HEK293 (cell line): ENCODE measurements around the gene CKAP4.

Experiments
- CTCF ChIA-PET: fragments of 350-600 bp; formaldehyde crosslinking; extraction: SDS; loops from one replicate; lab custom pipeline; 2021; ENCODE audit warnings: antibody characterized with exemption; lab: Yijun Ruan, JAX
- POLR2A ChIA-PET: fragments of 300-600 bp; formaldehyde crosslinking; extraction: SDS; loops from one replicate; lab custom pipeline; 2020; ENCODE audit warnings: antibody characterized with exemption, inconsistent platforms; lab: Yijun Ruan, JAX
- H3K27ac ChIP-seq: fragments of 200-500 bp; sonication (Bioruptor generic); 2 replicates; pipeline ENCODE4 v1.5.1; 2014; ENCODE audit warnings: low read depth, low read length, control low read depth, inconsistent platforms; ENCODE audit errors: extremely low read depth
- H3K36me3 ChIP-seq, 2 experiments: fragments of 200-500 bp in 1 of 2; sonication (Bioruptor generic) in 1 of 2; 1 replicate in 1 of 2; 2 replicates in 1 of 2; pipeline ENCODE4 v1.5.1; 2014 to 2017; ENCODE audit warnings: inconsistent platforms in 2 of 2, low read length in 2 of 2; ENCODE audit not compliant: control insufficient read depth in 2 of 2, insufficient read depth in 1 of 2
- H3K4me1 ChIP-seq: fragments of 200-500 bp; sonication (Bioruptor generic); 2 replicates; pipeline ENCODE4 v1.5.1; 2014; ENCODE audit warnings: mild to moderate bottlenecking, low read length, inconsistent platforms; ENCODE audit not compliant: control insufficient read depth, insufficient read depth
- H3K4me3 ChIP-seq: 2 replicates; pipeline ENCODE4 v1.5.1; 2011; ENCODE audit warnings: low read depth, mild to moderate bottlenecking, control low read depth, low read length, moderate library complexity
- H3K9me3 ChIP-seq: fragments of 200-500 bp; sonication (Bioruptor generic); 2 replicates; pipeline ENCODE4 v1.5.1; 2014; ENCODE audit warnings: low read depth, low read length, inconsistent platforms; ENCODE audit not compliant: control insufficient read depth, insufficient read depth
- GLI4 ChIP-seq: fragments of 450-650 bp; formaldehyde crosslinking; IDR thresholded peaks from 2 replicates; pipeline ENCODE4 v1.5.1; 2016; ENCODE audit warnings: missing biosample characterization, missing genetic modification characterization
- MYNN ChIP-seq: fragments of 450-650 bp; formaldehyde crosslinking; IDR thresholded peaks from 2 replicates; pipeline ENCODE4 v1.5.1; 2016; ENCODE audit warnings: missing biosample characterization, missing genetic modification characterization, borderline replicate concordance
- REST ChIP-seq: fragments of 450-650 bp; formaldehyde crosslinking; IDR thresholded peaks from 2 replicates; pipeline ENCODE4 v1.5.1; 2016; ENCODE audit warnings: missing biosample characterization, missing genetic modification characterization
- SCRT1 ChIP-seq: fragments of 450-650 bp; formaldehyde crosslinking; IDR thresholded peaks from 2 replicates; pipeline ENCODE4 v1.5.1; 2016; ENCODE audit warnings: missing biosample characterization, missing genetic modification characterization, borderline replicate concordance
- ZFP41 ChIP-seq: fragments of 450-650 bp; formaldehyde crosslinking; IDR thresholded peaks from 2 replicates; pipeline ENCODE4 v1.5.1; 2016; ENCODE audit warnings: missing biosample characterization, missing genetic modification characterization, borderline replicate concordance
- ZNF155 ChIP-seq: fragments of 450-650 bp; formaldehyde crosslinking; IDR thresholded peaks from 2 replicates; pipeline ENCODE4 v1.5.1; 2016; ENCODE audit warnings: missing biosample characterization, missing genetic modification characterization
- ZNF169 ChIP-seq: fragments of 450-650 bp; formaldehyde crosslinking; IDR thresholded peaks from 2 replicates; pipeline ENCODE4 v1.5.1; 2016; ENCODE audit warnings: missing biosample characterization, missing genetic modification characterization
- ZNF18 ChIP-seq: fragments of 450-650 bp; formaldehyde crosslinking; IDR thresholded peaks from 2 replicates; pipeline ENCODE4 v1.5.1; 2016; ENCODE audit warnings: missing biosample characterization, missing genetic modification characterization
- ZNF404 ChIP-seq: fragments of 450-650 bp; formaldehyde crosslinking; IDR thresholded peaks from 2 replicates; pipeline ENCODE4 v1.5.1; 2017; ENCODE audit warnings: missing biosample characterization, missing genetic modification characterization
- ZNF514 ChIP-seq: fragments of 450-650 bp; formaldehyde crosslinking; IDR thresholded peaks from 2 replicates; pipeline ENCODE4 v1.5.1; 2016; ENCODE audit warnings: missing biosample characterization, missing genetic modification characterization
- ZNF529 ChIP-seq: fragments of 450-650 bp; formaldehyde crosslinking; IDR thresholded peaks from 2 replicates; pipeline ENCODE4 v1.5.1; 2017; ENCODE audit warnings: missing genetic modification characterization, missing biosample characterization; ENCODE audit not compliant: insufficient replicate concordance
- ZNF571 ChIP-seq: fragments of 450-650 bp; formaldehyde crosslinking; IDR thresholded peaks from 2 replicates; pipeline ENCODE4 v1.5.0; 2017; ENCODE audit warnings: missing biosample characterization, missing genetic modification characterization
- ZNF621 ChIP-seq: fragments of 450-650 bp; formaldehyde crosslinking; IDR thresholded peaks from 2 replicates; pipeline ENCODE4 v1.5.1; 2017; ENCODE audit warnings: missing biosample characterization, missing genetic modification characterization
- ZNF626 ChIP-seq: fragments of 450-650 bp; sonication (Bioruptor Pico); formaldehyde crosslinking; IDR thresholded peaks from 2 replicates; pipeline ENCODE4 v1.5.1; 2018; ENCODE audit warnings: missing biosample characterization, missing genetic modification characterization, inconsistent platforms
- ZNF776 ChIP-seq: fragments of 450-650 bp; formaldehyde crosslinking; IDR thresholded peaks from 2 replicates; pipeline ENCODE4 v1.5.0; 2017; ENCODE audit warnings: missing biosample characterization, missing genetic modification characterization, borderline replicate concordance
- ZNF791 ChIP-seq: fragments of 450-650 bp; formaldehyde crosslinking; IDR thresholded peaks from 2 replicates; pipeline ENCODE4 v1.5.1; 2016; ENCODE audit warnings: missing biosample characterization, missing genetic modification characterization
- ZNF792 ChIP-seq: fragments of 450-650 bp; formaldehyde crosslinking; IDR thresholded peaks from 2 replicates; pipeline ENCODE4 v1.5.1; 2016; ENCODE audit warnings: missing biosample characterization, missing genetic modification characterization
- TF ChIP-seq, protein P1 (sequence below): fragments of 450-650 bp; formaldehyde crosslinking; IDR thresholded peaks from 2 replicates; pipeline ENCODE4 v1.5.1; 2016; ENCODE audit warnings: missing biosample characterization, missing genetic modification characterization
- TF ChIP-seq, protein P2 (sequence below): fragments of 450-650 bp; formaldehyde crosslinking; IDR thresholded peaks from 2 replicates; pipeline ENCODE4 v1.5.1; 2016; ENCODE audit warnings: missing biosample characterization, missing genetic modification characterization
- TF ChIP-seq, protein P3 (sequence below): fragments of 450-650 bp; formaldehyde crosslinking; IDR thresholded peaks from 2 replicates; pipeline ENCODE4 v1.5.1; 2016; ENCODE audit warnings: missing biosample characterization, missing genetic modification characterization, low read depth
- TF ChIP-seq, protein P4 (sequence below): fragments of 450-650 bp; formaldehyde crosslinking; IDR thresholded peaks from 2 replicates; pipeline ENCODE4 v1.5.0; 2017; ENCODE audit warnings: missing biosample characterization, missing genetic modification characterization, borderline replicate concordance

The CKAP4 gene

DNA sequence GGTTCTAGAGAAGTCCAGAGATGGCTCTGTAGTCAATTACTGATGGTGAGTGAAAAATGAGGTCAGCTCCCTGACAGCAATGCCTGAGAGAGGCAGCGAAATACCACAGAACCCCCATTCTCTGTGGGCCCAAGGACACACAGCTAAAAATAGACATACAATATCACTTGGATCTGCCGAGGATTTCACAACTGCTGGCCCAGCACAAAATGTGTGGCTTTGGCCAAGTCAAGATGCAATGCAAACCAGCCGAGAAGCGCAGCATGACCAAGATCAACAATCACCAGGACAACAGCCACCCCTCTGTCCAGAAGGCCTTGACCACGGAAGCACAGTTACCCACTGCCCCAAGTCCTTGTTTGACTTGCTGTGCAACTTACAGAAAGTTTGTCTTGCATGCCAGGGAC, 52.2 kb downstream of the CKAP4 start (continued):
- TF ChIP-seq, protein P1, sequence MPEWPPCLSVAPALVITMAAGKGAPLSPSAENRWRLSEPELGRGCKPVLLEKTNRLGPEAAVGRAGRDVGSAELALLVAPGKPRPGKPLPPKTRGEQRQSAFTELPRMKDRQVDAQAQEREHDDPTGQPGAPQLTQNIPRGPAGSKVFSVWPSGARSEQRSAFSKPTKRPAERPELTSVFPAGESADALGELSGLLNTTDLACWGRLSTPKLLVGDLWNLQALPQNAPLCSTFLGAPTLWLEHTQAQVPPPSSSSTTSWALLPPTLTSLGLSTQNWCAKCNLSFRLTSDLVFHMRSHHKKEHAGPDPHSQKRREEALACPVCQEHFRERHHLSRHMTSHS, result no peak
- TF ChIP-seq REST (no peak), ZNF155 (tag by site-specific recombination) (no peak), ZNF626 (tag by site-specific recombination) (no peak), MYNN (tag by site-specific recombination) (no peak), ZNF621 (no peak), SCRT1 (tag by site-specific recombination) (no peak), ZNF792 (no peak), ZNF571 (tag by site-specific recombination) (no peak), ZNF791 (tag by site-specific recombination) (no peak)
- TF ChIP-seq, protein P2, sequence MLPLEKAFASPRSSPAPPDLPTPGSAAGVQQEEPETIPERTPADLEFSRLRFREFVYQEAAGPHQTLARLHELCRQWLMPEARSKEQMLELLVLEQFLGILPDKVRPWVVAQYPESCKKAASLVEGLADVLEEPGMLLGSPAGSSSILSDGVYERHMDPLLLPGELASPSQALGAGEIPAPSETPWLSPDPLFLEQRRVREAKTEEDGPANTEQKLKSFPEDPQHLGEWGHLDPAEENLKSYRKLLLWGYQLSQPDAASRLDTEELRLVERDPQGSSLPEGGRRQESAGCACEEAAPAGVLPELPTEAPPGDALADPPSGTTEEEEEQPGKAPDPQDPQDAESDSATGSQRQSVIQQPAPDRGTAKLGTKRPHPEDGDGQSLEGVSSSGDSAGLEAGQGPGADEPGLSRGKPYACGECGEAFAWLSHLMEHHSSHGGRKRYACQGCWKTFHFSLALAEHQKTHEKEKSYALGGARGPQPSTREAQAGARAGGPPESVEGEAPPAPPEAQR, result no peak
- TF ChIP-seq, protein P3, sequence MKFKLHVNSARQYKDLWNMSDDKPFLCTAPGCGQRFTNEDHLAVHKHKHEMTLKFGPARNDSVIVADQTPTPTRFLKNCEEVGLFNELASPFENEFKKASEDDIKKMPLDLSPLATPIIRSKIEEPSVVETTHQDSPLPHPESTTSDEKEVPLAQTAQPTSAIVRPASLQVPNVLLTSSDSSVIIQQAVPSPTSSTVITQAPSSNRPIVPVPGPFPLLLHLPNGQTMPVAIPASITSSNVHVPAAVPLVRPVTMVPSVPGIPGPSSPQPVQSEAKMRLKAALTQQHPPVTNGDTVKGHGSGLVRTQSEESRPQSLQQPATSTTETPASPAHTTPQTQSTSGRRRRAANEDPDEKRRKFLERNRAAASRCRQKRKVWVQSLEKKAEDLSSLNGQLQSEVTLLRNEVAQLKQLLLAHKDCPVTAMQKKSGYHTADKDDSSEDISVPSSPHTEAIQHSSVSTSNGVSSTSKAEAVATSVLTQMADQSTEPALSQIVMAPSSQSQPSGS (tag by site-specific recombination), result no peak

DNA sequence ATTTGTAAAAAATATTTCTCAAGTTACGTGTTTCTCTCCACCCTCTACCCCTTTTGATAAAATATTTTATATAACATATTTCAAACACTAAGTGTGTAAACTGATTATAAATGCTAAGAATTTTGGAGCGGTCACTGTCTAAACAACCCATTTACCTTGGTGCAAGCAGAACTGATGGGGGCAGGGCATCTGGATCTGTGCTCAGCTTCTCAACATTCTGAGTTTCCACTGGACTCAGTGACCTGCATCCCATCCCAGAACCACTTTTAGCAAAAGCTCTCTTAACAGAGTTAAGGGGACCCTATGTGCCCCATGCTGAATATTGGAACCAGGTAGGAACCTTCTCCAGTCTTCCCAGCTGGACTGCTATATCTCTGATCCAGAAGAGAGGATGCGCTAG, 53.5 kb downstream of the CKAP4 start:
- Histone ChIP-seq H3K27ac (no peak overlapping the region), H3K9me3 (no peaks in the 10 kb centered on the region), H3K4me3 (no peak overlapping the region), H3K36me3 (no peaks in the 10 kb centered on the region), H3K4me1 (no peaks in the 10 kb centered on the region)
- POLR2A ChIA-PET, result no interaction called here
- TF ChIP-seq ZNF776 (tag by site-specific recombination), result no peak
- TF ChIP-seq ZNF529 (tag by site-specific recombination), result no peak
- TF ChIP-seq ZNF514, result no peak
- no peak for TF ChIP-seq ZNF18
- TF ChIP-seq GLI4 (tag by site-specific recombination), result no peak
- TF ChIP-seq, protein P4, sequence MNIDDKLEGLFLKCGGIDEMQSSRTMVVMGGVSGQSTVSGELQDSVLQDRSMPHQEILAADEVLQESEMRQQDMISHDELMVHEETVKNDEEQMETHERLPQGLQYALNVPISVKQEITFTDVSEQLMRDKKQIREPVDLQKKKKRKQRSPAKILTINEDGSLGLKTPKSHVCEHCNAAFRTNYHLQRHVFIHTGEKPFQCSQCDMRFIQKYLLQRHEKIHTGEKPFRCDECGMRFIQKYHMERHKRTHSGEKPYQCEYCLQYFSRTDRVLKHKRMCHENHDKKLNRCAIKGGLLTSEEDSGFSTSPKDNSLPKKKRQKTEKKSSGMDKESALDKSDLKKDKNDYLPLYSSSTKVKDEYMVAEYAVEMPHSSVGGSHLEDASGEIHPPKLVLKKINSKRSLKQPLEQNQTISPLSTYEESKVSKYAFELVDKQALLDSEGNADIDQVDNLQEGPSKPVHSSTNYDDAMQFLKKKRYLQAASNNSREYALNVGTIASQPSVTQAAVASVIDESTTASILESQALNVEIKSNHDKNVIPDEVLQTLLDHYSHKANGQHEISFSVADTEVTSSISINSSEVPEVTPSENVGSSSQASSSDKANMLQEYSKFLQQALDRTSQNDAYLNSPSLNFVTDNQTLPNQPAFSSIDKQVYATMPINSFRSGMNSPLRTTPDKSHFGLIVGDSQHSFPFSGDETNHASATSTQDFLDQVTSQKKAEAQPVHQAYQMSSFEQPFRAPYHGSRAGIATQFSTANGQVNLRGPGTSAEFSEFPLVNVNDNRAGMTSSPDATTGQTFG, result no peak
- no peak for TF ChIP-seq ZFP41
- no peak for TF ChIP-seq ZNF404 (tag by site-specific recombination)
- no peak for TF ChIP-seq ZNF169 (tag by site-specific recombination)
- CTCF ChIA-PET, result interaction anchor here (0.7 kb wide), 1 partner anchor 8 kb away, joined by 3 read pairs; no protein-coding TSS in a partner anchor
